HG03442 (cell line): ENCODE data around the gene PCDHB14.
"Not testable (repeated sequence)": the region's sequence is repeated elsewhere in the genome, so short reads cannot be mapped to it uniquely, and the experiment has no call there.

ENCODE experiments used
- ATAC-seq: cut with Tn5 transposase; IDR thresholded peaks from one replicate; pipeline ENCODE4 v1.9.1; 2021; ENCODE audit warnings: mild to moderate bottlenecking, moderate library complexity; ENCODE audit not compliant: unreplicated experiment

Gene PCDHB14

GRCh38 chr5:141223112-141223783 is at the start of gene PCDHB14:
Gene PCDHB14, plus strand, starts transcription at chr5:141223343. Its CDS starts 163 bp downstream, at chr5:141223506.
- no peak for ATAC-seq

DNA sequence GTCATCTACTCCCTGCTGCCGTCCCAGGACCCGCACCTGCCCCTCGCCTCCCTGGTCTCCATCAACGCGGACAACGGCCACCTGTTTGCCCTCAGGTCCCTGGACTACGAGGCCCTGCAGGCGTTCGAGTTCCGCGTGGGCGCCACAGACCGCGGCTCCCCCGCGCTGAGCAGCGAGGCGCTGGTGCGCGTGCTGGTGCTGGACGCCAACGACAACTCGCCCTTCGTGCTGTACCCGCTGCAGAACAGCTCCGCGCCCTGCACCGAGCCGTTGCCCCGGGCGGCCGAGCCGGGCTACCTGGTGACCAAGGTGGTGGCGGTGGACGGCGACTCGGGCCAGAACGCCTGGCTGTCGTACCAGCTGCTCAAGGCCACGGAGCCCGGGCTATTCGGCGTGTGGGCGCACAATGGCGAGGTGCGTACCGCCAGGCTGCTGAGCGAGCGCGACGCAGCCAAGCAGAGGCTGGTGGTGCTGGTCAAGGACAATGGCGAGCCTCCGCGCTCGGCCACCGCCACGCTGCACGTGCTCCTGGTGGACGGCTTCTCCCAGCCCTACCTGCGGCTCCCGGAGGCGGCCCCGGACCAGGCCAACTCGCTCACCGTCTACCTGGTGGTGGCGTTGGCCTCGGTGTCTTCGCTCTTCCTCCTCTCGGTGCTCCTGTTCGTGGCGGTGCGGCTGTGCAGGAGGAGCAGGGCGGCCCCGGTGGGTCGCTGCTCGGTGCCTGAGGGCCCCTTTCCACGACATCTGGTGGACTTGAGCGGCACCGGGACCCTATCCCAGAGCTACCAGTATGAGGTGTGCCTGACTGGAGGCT is 48.6 kb upstream of the PCDHB14 start:
- ATAC-seq = not testable (repeated sequence)

DNA sequence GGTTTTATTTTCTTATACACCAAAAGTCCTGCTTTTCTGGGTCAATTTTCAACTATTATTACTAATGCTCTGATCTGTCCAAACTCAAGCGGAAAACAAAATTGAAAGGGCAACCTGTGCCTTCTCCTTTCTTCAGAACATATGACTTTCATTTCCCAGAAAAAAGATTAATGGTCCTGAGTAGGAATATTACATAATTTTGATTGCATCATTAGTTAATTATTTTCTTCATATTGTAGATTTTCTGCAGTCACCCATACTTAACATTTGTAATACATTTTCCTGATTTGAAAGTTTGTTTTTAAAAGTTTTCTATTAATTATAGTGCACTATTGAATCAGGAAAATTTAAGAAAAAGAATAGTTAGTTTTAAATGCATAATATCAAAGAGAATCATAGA is 47.2 kb upstream of the PCDHB14 start:
- no peak for ATAC-seq

- not testable (repeated sequence) for ATAC-seq
Measured at GRCh38 chr5:141177577-141178191, 45.5 kb upstream of the PCDHB14 start, which contains the start of gene PCDHB8. Gene PCDHB8, plus strand, starts transcription at chr5:141177790. Its CDS starts 245 bp downstream, at chr5:141178035.

DNA sequence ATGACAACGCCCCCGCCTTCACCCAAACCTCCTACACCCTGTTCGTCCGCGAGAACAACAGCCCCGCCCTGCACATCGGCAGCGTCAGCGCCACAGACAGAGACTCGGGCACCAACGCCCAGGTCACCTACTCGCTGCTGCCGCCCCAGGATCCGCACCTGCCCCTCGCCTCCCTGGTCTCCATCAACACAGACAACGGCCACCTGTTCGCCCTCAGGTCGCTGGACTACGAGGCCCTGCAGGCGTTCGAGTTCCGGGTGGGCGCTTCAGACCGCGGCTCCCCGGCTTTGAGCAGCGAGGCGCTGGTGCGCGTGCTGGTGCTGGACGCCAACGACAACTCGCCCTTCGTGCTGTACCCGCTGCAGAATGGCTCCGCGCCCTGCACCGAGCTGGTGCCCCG is 43.8 kb upstream of the PCDHB14 start:
- ATAC-seq = not testable (repeated sequence)

DNA sequence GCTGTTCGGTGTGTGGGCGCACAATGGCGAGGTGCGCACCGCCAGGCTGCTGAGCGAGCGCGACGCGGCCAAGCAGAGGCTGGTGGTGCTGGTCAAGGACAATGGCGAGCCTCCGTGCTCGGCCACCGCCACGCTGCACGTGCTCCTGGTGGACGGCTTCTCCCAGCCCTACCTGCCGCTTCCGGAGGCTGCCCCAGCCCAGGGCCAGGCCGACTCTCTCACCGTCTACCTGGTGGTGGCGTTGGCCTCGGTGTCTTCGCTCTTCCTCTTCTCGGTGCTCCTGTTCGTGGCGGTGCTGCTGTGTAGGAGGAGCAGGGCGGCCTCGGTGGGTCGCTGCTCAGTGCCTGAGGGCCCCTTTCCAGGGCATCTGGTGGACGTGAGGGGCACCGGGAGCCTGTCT is 43.3 kb upstream of the PCDHB14 start:
- ATAC-seq = not testable (repeated sequence)

GRCh38 chr5:141180313-141180712 is 42.8 kb upstream of the PCDHB14 start:
- no peak for ATAC-seq

GRCh38 chr5:141182248-141182647 is 40.9 kb upstream of the PCDHB14 start, which contains the start of gene PCDHB16:
Gene PCDHB16, plus strand, starts transcription at chr5:141182387. Its CDS starts 173 bp downstream, at chr5:141182560.
- no peak for ATAC-seq

- ATAC-seq = not testable (repeated sequence)
Measured at GRCh38 chr5:141184117-141184855, 38.9 kb upstream of the PCDHB14 start.

DNA sequence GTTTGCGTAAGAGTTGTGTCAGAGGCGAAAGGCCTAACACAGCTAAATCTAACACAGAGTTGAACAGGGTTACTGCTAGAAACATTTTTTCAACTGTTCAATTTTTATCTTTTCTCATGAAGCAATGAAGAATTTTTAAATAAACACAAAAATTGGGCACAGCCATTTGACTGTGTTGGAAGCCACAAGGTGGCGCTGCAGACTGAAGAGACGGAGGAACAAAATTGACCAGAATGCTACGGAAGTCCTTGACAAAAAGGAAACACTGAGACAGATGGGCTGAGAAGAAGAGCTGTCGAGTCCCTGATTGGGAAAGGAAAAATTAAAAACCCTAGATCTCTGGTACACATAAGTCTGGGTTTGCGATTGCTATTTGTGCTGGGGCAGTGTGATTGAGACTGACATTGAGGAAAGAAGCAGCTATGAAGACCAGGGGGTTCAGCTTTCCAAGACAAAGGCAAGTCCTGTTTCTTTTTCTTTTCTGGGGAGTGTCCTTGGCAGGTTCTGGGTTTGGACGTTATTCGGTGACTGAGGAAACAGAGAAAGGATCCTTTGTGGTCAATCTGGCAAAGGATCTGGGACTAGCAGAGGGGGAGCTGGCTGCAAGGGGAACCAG is 36.1 kb upstream of the PCDHB14 start, which contains the start of gene PCDHB9:
Gene PCDHB9 (plus strand): TSS at position 265 of the 616 bp plus-strand sequence. CDS start 158 bp downstream, at position 423.
- no peak for ATAC-seq

GRCh38 chr5:141188682-141189081 is 34.5 kb upstream of the PCDHB14 start:
- ATAC-seq = not testable (repeated sequence)

DNA sequence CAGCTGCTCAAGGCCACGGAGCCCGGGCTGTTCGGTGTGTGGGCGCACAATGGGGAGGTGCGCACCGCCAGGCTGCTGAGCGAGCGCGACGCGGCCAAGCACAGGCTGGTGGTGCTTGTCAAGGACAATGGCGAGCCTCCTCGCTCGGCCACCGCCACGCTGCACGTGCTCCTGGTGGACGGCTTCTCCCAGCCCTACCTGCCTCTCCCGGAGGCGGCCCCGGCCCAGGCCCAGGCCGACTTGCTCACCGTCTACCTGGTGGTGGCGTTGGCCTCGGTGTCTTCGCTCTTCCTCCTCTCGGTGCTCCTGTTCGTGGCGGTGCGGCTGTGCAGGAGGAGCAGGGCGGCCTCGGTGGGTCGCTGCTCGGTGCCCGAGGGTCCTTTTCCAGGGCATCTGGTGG is 34.0 kb upstream of the PCDHB14 start:
- not testable (repeated sequence) for ATAC-seq

DNA sequence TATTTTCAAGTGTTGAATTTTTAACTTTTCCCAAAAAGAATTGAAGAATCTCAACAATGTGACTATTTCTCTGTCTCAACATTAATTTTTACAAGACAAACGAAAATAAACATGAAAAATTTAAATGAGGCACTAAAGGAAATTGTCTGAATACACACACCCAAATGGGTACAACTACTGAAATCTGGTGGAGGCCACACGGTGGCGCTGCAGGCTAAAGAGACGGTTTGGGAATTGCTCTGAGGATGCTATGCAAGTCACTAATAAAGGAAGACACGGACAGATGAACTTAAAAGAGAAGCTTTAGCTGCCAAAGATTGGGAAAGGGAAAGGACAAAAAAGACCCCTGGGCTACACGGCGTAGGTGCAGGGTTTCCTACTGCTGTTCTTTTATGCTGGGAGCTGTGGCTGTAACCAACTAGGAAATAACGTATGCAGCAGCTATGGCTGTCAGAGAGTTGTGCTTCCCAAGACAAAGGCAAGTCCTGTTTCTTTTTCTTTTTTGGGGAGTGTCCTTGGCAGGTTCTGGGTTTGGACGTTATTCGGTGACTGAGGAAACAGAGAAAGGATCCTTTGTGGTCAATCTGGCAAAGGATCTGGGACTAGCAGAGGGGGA is 30.9 kb upstream of the PCDHB14 start, which contains the start of gene PCDHB10:
Gene PCDHB10 (plus strand): TSS at position 244 of the 616 bp plus-strand sequence. CDS start 200 bp downstream, at position 444.
- no peak for ATAC-seq

- ATAC-seq = not testable (repeated sequence)
Measured at GRCh38 chr5:141194332-141194731, 28.8 kb upstream of the PCDHB14 start.

DNA sequence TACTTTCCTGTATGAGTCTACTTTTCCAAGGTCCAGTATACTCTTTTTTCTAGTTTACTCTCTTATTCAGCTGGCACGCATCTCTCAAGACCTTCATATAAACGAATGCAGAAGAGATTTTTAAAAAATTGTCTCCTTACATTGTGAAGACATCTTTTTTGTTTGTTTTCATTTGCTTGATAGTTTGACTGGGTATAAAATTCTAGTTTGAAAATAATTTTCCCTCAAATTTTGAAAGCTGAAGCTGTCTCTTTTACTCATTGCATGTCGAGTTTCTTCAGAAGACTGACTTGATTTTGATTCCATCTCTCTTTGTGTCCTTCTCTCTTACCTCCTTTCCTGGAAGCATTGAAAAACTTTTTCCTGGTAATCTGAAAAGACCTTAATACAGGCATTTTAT is 26.8 kb upstream of the PCDHB14 start:
- no peak for ATAC-seq

GRCh38 chr5:141199359-141200235 is 23.5 kb upstream of the PCDHB14 start, which contains the start of gene PCDHB11:
Gene PCDHB11, plus strand, starts transcription at chr5:141199627. Its CDS starts 148 bp downstream, at chr5:141199775.
- ATAC-seq = no peak

- not testable (repeated sequence) for ATAC-seq
Measured at GRCh38 chr5:141201126-141201525, 22.0 kb upstream of the PCDHB14 start.

- not testable (repeated sequence) for ATAC-seq
Measured at GRCh38 chr5:141201646-141202045, 21.5 kb upstream of the PCDHB14 start.
